ENCODE measurements around the gene ADAM20. TPM values are rescaled to one million over a fixed set of nuclear protein-coding genes. Genes with fewer than 3 reads are reported as not detected.
"Not testable (repeated sequence)": the region's sequence is repeated elsewhere in the genome, so short reads cannot be mapped to it uniquely, and the experiment has no call there.

ADAM20 gene
- total and polyA plus RNA-seq, 10 donors = 0.05 to 4.8 (median 1.6) TPM

- Histone ChIP-seq H3K27me3 (replicated peaks in 1 of 7) (no peaks in the 10 kb centered on the region), H3K4me3 (no peak overlapping the region), H3K27ac (no peak overlapping the region), H3K9me3 (peaks cover 0 to 45% (median 13%) of the 10 kb centered on the region in 8 donors), H3K36me3 (peaks cover 0 to 29% (median 0%) of the 10 kb centered on the region in 6 donors), H3K4me1 (no peaks in the 10 kb centered on the region)
- TF ChIP-seq, protein P1, sequence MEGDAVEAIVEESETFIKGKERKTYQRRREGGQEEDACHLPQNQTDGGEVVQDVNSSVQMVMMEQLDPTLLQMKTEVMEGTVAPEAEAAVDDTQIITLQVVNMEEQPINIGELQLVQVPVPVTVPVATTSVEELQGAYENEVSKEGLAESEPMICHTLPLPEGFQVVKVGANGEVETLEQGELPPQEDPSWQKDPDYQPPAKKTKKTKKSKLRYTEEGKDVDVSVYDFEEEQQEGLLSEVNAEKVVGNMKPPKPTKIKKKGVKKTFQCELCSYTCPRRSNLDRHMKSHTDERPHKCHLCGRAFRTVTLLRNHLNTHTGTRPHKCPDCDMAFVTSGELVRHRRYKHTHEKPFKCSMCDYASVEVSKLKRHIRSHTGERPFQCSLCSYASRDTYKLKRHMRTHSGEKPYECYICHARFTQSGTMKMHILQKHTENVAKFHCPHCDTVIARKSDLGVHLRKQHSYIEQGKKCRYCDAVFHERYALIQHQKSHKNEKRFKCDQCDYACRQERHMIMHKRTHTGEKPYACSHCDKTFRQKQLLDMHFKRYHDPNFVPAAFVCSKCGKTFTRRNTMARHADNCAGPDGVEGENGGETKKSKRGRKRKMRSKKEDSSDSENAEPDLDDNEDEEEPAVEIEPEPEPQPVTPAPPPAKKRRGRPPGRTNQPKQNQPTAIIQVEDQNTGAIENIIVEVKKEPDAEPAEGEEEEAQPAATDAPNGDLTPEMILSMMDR (IDR thresholded peaks at IDR 0.05 in 8 of 11, conservative IDR thresholded peaks at IDR 0.05 in 3 of 11) = no peak
- no peak for TF ChIP-seq POLR2AphosphoS5 (IDR thresholded peaks at IDR 0.05)
- no peak for TF ChIP-seq POLR2A (IDR thresholded peaks at IDR 0.05)
- DNase-seq = no peak
- intact Hi-C loops (cut with DNase I; ENCODE audit: low total_unique reads) = no loop called here
These were observed 36.6 kb downstream of the ADAM20 start for GRCh38 chr14:70498191-70498590.

- 58 to 84% (median 65%) methylated on average over 3 of the region's 3 CpGs for WGBS, 5 donors
- Histone ChIP-seq H3K36me3 (peaks cover 0 to 50% (median 5%) of the 10 kb centered on the region in 6 donors), H3K9me3 (peaks cover 7 to 79% (median 64%) of the 10 kb centered on the region in 8 donors), H3K27me3 (replicated peaks in 1 of 7) (no peaks in the 10 kb centered on the region), H3K27ac (no peak overlapping the region), H3K4me3 (no peak overlapping the region), H3K4me1 (no peaks in the 10 kb centered on the region)
- intact Hi-C loops (cut with DNase I; ENCODE audit: low total_unique reads) = no loop called here
- no peak for DNase-seq
- TF ChIP-seq POLR2A (IDR thresholded peaks at IDR 0.05) (no peak), POLR2AphosphoS5 (IDR thresholded peaks at IDR 0.05) (no peak)
- TF ChIP-seq, protein P1 (IDR thresholded peaks at IDR 0.05 in 8 of 11, conservative IDR thresholded peaks at IDR 0.05 in 3 of 11) = no peak
These were observed 45.1 kb downstream of the ADAM20 start for GRCh38 chr14:70489579-70490200.

DNA sequence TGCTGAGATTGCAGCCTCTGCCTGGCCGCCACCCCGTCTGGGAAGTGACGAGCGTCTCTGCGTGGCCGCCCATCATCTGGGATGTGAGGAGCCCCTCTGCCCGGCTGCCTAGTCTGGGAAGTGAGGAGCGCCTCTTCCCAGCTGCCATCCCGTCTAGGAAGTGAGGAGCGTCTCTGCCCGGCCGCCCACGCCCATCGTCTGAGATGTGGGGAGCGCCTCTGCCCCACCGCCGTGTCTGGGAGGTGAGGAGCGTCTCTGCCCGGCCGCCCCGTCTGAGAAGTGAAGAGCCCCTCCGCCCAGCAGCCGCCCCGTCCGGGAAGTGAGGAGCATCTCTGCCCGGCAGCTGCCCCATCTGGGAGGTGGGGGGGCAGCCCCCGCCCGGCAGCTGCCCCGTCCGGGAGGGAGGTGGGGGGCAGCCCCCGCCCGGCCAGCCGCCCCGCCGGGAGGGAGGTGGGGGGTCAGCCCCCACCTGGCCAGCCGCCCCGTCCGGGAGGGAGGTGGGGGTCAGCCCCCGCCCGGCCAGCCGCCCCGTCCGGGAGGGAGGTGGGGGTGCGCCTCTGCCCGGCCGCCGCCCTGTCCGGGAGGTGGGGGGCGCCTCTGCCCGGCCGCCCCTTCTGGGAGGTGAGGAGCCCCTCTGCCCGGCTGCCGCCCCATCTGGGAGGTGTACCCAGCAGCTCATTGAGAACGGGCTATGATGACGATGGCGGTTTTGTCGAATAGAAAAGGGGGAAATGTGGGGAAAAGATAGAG is 57.3 kb downstream of the ADAM20 start:
- DNase-seq; H3K4me3 ChIP-seq; H3K36me3 ChIP-seq; H3K4me1 ChIP-seq; H3K9me3 ChIP-seq; H3K27ac ChIP-seq; H3K27me3 ChIP-seq (replicated peaks in 1 of 7); intact Hi-C loops (cut with DNase I; ENCODE audit: low total_unique reads): not testable (repeated sequence)
- WGBS, 5 donors = 90 to 97% (median 96%) methylated on average over 30 to 57 of the region's 57 CpGs

DNA sequence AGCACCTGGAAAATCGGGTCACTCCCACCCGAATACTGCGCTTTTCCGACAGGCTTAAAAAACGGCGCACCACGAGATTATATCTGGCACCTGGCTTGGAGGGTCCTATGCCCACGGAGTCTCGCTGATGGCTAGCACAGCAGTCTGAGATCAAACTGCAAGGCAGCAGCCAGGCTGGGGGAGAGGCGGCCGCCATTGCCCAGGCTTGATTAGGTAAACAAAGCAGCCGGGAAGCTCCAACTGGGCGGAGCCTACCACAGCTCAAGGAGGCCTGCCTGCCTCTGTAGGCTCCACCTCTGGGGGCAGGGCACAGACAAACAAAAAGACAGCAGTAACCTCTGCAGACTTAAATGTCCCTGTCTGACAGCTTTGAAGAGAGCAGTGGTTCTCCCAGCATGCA is 59.3 kb downstream of the ADAM20 start:
- H3K9me3 ChIP-seq; H3K4me3 ChIP-seq; H3K4me1 ChIP-seq; H3K27me3 ChIP-seq (replicated peaks in 1 of 7); DNase-seq; H3K27ac ChIP-seq; intact Hi-C loops (cut with DNase I; ENCODE audit: low total_unique reads): not testable (repeated sequence)
- 89 to 100% (median 92%) methylated on average over 9 to 13 of the region's 13 CpGs; no CpG with 5 or more reads in 1 of the 5 donors for WGBS, 5 donors
- peaks cover 0 to 14% (median 0%) of the 10 kb centered on the region in 6 donors for H3K36me3 ChIP-seq

- no peak for TF ChIP-seq POLR2AphosphoS5 (IDR thresholded peaks at IDR 0.05)
- no peak for TF ChIP-seq POLR2A (IDR thresholded peaks at IDR 0.05)
- TF ChIP-seq, protein P1 (IDR thresholded peaks at IDR 0.05 in 8 of 11, conservative IDR thresholded peaks at IDR 0.05 in 3 of 11) = no peak
These were observed 61.0 kb downstream of the ADAM20 start for GRCh38 chr14:70473825-70474224.

More at GRCh38 chr14:70473825-70474224, 61.0 kb downstream of the ADAM20 start:
- Histone ChIP-seq H3K4me3 (no peak overlapping the region), H3K4me1 (no peaks in the 10 kb centered on the region), H3K27ac (no peak overlapping the region), H3K36me3 (peaks cover 0 to 19% (median 0%) of the 10 kb centered on the region in 6 donors), H3K27me3 (replicated peaks in 1 of 7) (no peaks in the 10 kb centered on the region), H3K9me3 (peaks cover 0 to 10% (median 1%) of the 10 kb centered on the region in 8 donors)
- 61 to 83% (median 72%) methylated on average over 2 of the region's 2 CpGs for WGBS, 5 donors
- DNase-seq = no peak
- intact Hi-C loops (cut with DNase I; ENCODE audit: low total_unique reads) = no loop called here

Data from spleen (tissue), 11 donors.